HG03439 (cell line): ENCODE measurements around the gene PIP5K1A.
"Not testable (repeated sequence)": the region's sequence is repeated elsewhere in the genome, so short reads cannot be mapped to it uniquely, and the experiment has no call there.

Experiments used
- ATAC-seq: cut with Tn5 transposase; IDR thresholded peaks from one replicate; pipeline ENCODE4 v1.9.1; 2021; ENCODE audit warnings: mild to moderate bottlenecking, moderate library complexity; ENCODE audit not compliant: unreplicated experiment

Gene PIP5K1A

GRCh38 chr1:151251656-151252470 is 53.5 kb downstream of the PIP5K1A start:
- ATAC-seq: no peak

DNA sequence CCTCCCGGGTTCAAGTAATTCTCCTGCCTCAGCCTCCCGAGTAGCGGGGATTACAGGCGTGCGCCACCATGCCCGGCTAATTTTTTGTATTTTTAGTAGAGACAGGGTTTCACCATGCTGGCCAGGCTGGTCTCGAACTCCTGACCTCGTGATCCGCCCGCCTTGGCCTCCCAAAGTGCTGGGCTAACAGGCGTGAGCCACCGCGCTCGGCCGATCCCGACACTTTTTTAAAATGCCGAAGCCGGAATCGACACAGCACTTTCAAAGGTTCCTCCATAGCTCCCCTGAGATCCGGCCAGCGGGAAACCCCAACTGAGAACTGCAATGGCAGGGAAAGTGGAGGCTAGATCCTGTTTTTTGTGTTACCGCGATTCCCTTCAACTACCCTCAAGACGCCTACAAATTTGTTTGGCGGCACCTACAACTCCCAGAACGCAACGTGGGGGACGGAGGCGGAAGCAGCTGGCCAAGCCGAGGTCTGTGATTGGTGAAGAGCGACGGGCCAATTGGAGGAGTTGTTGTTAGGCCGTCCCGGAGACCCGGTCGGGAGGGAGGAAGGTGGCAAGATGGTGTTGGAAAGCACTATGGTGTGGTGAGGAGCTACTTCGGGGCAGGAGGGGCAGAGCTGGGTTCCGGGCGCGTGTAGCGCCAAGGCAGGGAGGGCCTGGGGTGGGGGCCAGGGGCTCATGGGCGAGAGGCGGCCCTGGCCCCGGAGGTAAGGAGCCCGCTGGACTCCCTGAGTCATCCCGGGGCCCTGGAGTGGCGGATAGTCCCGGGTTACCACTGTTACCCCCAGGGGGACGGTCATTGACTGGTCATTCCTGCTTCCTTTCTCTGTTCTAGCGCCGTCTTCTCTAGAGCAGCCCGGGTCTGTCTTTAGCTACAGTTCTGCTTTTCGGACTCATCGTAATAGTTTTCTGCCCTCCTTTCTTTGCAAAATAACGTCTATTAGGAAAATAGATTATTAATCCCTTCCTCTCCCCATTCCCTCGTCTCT is 56.2 kb downstream of the PIP5K1A start, which contains the start of gene PSMD4:
TSS of gene PSMD4 (plus strand) at position 518 of the 997 bp plus-strand sequence. CDS start at position 567, 49 bp downstream.
- peak; percentile 86 for ATAC-seq

DNA sequence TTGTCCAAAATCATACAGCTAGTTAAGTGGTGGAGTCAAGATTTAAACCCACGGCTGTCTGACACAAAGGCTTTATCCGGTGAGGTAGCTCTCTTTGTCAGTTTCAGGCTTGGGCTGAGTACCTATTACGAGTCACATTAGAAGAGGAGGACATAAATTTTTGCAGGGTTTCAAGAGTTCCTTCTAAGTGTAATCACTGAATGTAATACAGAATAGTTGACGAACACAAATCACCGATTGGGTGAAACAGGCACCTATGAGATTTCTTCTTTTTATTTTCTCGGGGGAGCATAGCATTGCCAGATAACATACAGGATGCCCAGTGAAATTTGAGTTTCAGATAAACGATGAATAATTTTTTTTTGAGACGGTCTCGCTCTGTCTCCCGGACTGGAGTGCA is 57.0 kb downstream of the PIP5K1A start:
- no peak for ATAC-seq

DNA sequence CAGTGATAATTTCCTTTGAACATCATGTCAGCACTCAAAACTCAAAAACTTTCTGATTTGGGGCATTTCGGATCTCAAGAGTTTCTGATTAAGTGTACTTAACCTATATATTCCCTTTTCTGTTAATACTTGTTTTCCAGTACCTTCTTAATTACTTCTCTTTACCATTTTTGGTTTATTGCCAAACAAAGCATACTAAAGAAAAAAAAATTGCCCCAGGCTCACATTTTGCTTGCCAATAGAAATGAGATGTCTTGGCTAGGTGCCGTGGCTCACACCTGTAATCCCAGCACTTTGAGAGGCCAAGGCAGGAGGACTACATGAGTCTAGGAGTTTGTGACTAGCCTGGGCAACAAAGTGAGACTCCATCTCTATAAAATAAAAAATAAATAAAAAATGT is 61.0 kb downstream of the PIP5K1A start:
- no peak for ATAC-seq

DNA sequence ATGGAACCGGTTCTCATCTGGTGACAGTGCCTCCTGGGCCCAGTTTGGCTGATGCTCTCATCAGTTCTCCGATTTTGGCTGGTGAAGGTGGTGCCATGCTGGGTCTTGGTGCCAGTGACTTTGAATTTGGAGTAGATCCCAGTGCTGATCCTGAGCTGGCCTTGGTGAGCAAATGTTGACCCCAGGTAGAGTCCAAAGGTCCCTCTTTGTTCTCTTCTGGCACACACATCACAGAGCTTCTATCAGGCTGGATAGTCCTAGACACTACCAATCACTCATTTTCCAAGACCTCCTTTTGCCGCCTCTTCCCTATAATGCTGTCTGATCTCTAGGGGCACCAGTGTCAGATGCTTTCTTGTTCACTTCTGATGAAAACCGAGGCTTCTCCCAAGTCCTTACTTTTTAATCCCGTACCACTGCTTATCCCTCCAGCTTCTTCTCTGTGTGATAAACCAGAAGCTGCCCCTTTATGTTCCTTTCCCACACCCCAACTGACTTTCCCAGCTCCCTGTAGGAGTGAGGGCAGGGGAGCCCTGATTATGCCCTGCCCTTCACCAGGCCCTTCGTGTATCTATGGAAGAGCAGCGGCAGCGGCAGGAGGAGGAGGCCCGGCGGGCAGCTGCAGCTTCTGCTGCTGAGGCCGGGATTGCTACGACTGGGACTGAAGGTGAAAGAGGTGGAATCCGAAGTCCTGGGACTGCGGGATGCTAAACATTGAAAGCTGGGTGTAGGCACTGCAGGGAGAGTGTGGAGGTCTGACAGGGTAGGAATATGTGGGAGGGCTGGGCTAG is 67.3 kb downstream of the PIP5K1A start:
- no peak for ATAC-seq

GRCh38 chr1:151266315-151266714 is 68.0 kb downstream of the PIP5K1A start:
- ATAC-seq: no peak

- no peak for ATAC-seq
Measured at GRCh38 chr1:151266821-151267220, 68.5 kb downstream of the PIP5K1A start.

DNA sequence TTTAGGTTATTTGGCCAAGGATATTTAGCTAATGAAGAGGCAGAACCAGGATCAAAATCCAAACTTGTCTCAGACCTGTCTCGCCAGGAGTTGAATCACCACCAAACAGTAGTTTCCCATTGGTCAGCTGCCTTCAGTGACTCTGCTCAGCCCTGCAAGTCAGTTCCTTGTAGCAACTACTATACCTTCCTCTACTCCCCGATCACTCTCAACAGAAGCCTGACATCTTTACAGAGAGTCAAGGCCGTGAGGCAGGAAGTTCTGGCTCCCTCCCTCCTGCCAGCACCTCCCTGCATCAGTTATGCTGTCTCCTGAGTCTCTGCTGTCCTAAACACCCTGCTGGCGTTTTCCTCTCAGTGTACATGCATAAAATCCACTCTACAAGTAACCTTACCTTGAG is 69.4 kb downstream of the PIP5K1A start:
- ATAC-seq: no peak

DNA sequence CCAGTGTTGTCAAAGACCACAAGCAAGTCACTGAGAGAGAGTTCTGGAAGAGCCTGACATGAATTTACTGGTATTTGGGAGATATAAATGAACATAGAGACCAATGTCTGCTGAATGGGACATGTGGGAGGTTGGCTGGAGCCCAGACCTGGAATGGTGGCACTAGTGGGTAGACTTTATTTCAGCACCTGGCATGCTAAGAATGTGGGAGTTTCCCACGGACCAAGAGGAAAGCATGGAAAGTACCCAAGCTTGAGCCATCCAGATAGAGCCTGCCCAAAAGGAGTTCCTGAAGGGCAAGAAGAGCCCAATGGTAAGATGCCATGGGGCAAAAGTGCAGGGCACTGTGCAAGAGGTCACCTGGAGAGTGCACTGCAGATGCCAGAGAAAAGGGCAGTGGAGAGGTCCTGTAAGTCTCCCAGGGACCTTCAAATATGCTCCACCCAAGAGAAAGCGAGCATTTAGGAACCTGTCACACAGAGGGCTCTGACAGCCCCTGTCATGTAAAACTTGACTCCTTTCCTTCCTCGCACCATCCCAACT is 75.6 kb downstream of the PIP5K1A start:
- no peak for ATAC-seq

- not testable (repeated sequence) for ATAC-seq
Measured at GRCh38 chr1:151275341-151275740, 77.0 kb downstream of the PIP5K1A start.

DNA sequence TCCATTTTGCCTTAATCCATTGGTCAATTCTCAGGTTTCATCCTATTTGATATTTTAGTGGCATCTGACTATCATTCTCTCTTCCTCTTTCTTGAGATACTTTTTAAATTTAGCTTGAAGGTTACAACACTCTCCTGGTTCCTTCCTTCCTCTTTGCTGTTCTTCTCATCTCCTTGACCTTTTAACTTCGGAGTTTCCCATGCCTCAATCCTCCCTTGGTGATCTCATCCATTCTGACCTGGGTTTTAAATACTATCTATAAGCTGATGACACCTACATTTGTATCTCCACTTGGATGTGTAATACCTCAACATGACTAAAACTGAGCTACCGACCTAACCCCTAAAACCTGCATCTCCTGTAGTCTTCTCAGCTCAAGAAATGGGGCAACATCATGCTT is 78.9 kb downstream of the PIP5K1A start:
- ATAC-seq: no peak

DNA sequence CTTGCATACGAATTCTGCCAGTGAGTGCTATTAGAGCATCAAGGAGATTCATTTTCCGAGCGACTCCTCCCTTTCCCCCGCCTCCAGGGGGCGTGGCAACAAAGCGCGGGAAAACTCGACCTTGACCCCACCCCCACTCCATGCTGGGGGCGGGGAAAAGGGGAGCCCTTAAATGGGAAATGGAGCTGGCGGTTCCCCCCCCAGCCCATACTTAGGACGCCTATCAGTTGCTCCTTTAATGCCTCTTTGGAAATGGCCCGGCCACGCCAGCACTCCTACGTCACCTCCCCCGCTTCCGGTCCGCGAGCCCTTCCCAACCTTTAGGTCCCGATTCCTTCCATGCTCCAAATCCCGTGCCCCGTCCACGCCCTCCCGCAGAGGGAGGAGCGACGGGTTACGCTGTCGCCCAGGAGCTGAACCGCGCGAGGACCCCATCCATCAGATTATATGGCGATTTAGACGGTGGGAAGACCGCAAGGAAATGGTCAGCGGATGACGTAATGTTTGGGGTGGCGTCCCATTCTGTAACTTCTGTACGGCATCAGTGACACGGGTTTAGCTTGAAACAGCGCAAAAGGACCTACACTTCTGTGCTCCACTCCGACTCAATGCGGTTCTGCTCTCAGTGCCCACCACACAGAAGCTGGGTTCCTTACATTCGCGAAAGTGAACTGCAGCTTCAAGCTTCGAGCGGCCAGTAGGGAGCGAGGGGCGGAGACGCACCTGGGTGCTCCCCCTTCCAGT is 83.0 kb downstream of the PIP5K1A start:
- peak; percentile 36 for ATAC-seq

DNA sequence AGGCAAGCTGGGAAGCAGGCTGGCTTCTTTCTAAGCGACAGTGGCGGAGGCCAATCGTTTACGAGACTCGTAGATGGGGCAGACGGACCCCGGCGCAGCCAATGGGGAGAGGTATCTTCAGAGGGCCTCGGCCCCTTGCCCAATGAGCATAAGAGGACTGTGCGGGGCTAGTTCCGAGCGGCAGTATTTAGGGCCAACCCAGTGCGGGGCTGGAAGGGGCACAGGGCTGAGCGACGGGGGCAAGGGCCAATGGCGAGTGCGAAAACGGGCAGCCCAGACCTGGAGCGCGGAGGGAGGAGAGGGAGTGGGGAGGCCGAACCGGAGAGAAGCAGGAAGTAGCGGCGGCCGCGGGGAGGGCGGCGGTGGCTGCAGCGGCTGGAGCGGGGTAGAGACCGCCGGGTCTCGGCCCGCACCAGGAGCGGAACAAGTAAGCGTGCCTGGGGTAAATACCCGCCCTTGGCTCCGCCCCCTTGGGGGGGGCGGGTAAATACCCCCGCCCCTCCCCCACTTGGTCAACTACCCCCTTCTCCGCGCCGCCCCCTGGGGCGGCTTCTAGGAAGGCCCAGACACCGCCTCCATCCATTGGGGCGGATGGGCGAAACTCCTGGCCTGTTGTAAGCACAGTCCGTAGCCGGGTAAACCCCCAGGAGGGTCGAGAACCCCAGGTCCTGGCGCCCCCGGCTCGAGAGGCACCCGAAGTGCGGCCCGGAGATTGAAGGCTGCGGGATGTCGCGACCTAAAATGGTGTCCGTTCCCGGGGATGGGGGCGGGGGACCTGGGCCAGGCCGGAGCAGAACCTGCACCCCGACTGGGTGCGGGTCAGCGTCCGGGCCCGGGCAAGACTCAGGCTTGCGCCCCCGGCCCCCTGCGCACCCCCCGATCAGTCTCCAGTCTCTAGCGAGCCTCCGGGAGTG is 83.9 kb downstream of the PIP5K1A start, which contains the start of gene ZNF687:
TSS of gene ZNF687 (plus strand) at position 331 of the 914 bp plus-strand sequence. CDS start 3,993 bp downstream, outside the sequence.
- peak; percentile 83 for ATAC-seq

DNA sequence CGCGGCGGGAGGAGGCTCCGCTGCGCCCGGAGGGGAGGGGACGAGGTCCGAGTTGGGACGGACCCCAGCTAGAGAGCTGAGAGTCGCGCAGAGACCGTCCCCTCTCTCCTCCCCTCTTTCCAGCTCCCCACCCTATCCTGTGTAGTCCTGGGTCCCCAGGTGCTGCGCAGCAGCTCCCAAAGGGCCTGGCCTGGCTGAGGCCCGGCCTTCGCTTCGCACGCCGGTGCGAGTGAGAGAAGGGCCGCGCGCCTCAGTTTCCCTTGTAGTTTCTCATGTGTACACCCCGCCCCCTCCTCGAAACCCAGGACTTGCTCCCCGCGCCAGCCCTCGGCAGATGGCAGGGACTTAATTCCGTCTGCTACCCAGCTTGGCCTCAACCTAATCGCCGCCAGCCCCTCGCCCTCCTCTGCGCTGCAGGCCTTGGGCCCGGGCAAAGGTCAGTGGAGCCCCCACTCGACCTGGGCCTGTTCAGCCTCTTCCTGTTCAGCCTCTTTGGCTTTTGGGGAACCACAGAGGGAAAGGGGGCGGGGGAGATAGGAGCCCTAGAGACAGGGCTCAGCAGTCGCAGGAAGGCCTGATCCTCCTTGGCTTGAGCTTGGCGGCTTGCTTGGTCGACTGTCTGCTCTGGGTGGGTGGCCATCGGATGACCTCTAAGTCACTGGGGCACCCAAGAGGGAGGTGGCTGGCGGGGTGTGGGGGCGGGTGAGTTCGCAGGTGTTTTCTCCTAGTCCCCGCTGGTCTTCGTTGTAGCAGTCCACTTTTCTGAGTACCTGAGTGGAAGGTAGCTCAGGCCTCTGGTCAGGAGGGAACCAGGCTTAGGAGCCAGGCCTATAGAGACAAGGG is 84.8 kb downstream of the PIP5K1A start:
- no peak for ATAC-seq

GRCh38 chr1:151284013-151284577 is 85.7 kb downstream of the PIP5K1A start:
- no peak for ATAC-seq

DNA sequence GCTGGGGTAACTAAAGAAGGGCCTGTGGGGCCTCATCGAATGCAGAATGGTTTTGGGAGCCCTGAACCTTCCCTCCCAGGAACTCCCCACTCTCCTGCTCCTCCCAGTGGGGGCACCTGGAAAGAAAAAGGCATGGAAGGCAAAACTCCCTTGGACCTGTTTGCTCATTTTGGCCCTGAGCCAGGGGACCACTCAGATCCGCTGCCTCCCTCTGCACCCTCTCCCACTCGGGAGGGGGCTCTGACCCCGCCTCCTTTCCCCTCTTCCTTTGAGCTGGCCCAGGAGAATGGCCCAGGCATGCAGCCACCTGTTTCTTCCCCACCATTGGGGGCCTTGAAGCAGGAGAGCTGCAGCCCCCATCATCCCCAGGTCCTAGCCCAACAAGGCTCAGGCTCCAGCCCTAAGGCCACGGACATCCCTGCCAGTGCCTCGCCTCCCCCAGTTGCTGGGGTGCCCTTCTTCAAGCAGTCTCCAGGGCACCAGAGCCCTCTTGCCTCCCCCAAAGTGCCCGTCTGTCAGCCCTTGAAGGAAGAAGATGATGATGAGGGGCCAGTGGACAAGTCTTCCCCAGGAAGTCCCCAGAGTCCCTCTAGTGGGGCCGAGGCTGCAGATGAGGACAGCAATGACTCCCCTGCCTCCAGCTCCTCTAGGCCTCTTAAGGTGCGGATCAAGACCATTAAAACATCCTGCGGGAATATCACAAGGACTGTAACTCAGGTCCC is 88.4 kb downstream of the PIP5K1A start:
- ATAC-seq: no peak

DNA sequence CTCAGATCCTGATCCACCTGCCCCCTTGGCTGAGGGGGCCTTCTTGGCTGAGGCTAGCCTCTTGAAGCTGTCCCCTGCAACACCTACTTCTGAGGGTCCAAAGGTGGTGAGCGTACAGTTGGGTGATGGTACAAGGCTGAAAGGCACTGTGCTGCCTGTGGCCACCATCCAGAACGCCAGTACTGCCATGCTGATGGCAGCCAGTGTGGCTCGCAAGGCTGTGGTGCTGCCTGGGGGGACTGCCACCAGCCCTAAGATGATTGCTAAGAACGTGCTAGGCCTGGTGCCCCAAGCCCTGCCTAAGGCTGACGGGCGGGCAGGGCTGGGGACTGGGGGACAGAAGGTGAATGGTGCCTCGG is 89.0 kb downstream of the PIP5K1A start:
- no peak for ATAC-seq
